ENCODE data around the gene DEDD.

DEDD gene

GRCh38 chr1:161158316-161159010 is 26.0 kb upstream of the DEDD start:
- H3K36me3 Mint-ChIP-seq (ENCODE audit: low read depth): peaks cover 78% of the 10 kb centered on the region
- no peak overlapping the region for H3K4me3 Mint-ChIP-seq
- peak overlapping the region; percentile 89 for H3K27ac Mint-ChIP-seq
- peaks cover 60% of the 10 kb centered on the region for H3K4me1 Mint-ChIP-seq (ENCODE audit: low read depth)
- no peaks in the 10 kb centered on the region for H3K9me3 Mint-ChIP-seq
- intact Hi-C loops (cut with micrococcal nuclease): no loop called here
- H3K27me3 Mint-ChIP-seq: no peaks in the 10 kb centered on the region

- Mint-ChIP-seq H3K9me3 (no peaks in the 10 kb centered on the region), H3K27ac (no peak overlapping the region), H3K27me3 (no peaks in the 10 kb centered on the region), H3K4me1 (ENCODE audit: low read depth) (peaks cover 54% of the 10 kb centered on the region), H3K4me3 (no peak overlapping the region), H3K36me3 (ENCODE audit: low read depth) (peaks cover 72% of the 10 kb centered on the region)
- intact Hi-C loops (cut with micrococcal nuclease): no loop called here
Measured at GRCh38 chr1:161157867-161158266, 25.4 kb upstream of the DEDD start.

- H3K27ac Mint-ChIP-seq: peak within 1 kb of the TSS; percentile 99
- intact Hi-C loops (cut with micrococcal nuclease): no loop called here
- no peaks in the 10 kb centered on the region for H3K9me3 Mint-ChIP-seq
- peaks cover 39% of the 10 kb centered on the region for H3K36me3 Mint-ChIP-seq (ENCODE audit: low read depth)
- H3K4me3 Mint-ChIP-seq: peak within 1 kb of the TSS; percentile 95
- H3K27me3 Mint-ChIP-seq: no peaks in the 10 kb centered on the region
- H3K4me1 Mint-ChIP-seq (ENCODE audit: low read depth): peaks cover 18% of the 10 kb centered on the region
Measured at GRCh38 chr1:161153682-161154337, 21.3 kb upstream of the DEDD start, which contains the start of gene UFC1. UFC1 (plus strand) TSS chr1:161153978; CDS start chr1:161153998, 20 bp downstream.

GRCh38 chr1:161153176-161153575 is 20.7 kb upstream of the DEDD start:
- Mint-ChIP-seq H3K4me3 (peak overlapping the region; percentile 95), H3K27me3 (no peaks in the 10 kb centered on the region), H3K9me3 (no peaks in the 10 kb centered on the region), H3K36me3 (ENCODE audit: low read depth) (peaks cover 34% of the 10 kb centered on the region), H3K4me1 (ENCODE audit: low read depth) (peaks cover 15% of the 10 kb centered on the region), H3K27ac (peak overlapping the region; percentile 99)
- intact Hi-C loops (cut with micrococcal nuclease): no loop called here

- no peaks in the 10 kb centered on the region for H3K27me3 Mint-ChIP-seq
- peaks cover 9% of the 10 kb centered on the region for H3K4me1 Mint-ChIP-seq (ENCODE audit: low read depth)
- no peak overlapping the region for H3K4me3 Mint-ChIP-seq
- no peaks in the 10 kb centered on the region for H3K9me3 Mint-ChIP-seq
- H3K27ac Mint-ChIP-seq: no peak overlapping the region
- no peaks in the 10 kb centered on the region for H3K36me3 Mint-ChIP-seq (ENCODE audit: low read depth)
- intact Hi-C loops (cut with micrococcal nuclease): no loop called here
Measured at GRCh38 chr1:161145832-161146231, 13.4 kb upstream of the DEDD start.

GRCh38 chr1:161140755-161141400 is 8.4 kb upstream of the DEDD start:
- Mint-ChIP-seq H3K9me3 (no peaks in the 10 kb centered on the region), H3K27ac (no peak overlapping the region), H3K36me3 (ENCODE audit: low read depth) (no peaks in the 10 kb centered on the region), H3K4me1 (ENCODE audit: low read depth) (peaks cover 36% of the 10 kb centered on the region), H3K4me3 (no peak overlapping the region), H3K27me3 (no peaks in the 10 kb centered on the region)
- intact Hi-C loops (cut with micrococcal nuclease): no loop called here

- no peaks in the 10 kb centered on the region for H3K9me3 Mint-ChIP-seq
- no peaks in the 10 kb centered on the region for H3K27me3 Mint-ChIP-seq
- peak overlapping the region; percentile 87 for H3K27ac Mint-ChIP-seq
- H3K4me3 Mint-ChIP-seq: no peak overlapping the region
- H3K36me3 Mint-ChIP-seq (ENCODE audit: low read depth): peaks cover 7% of the 10 kb centered on the region
- peaks cover 45% of the 10 kb centered on the region for H3K4me1 Mint-ChIP-seq (ENCODE audit: low read depth)
- intact Hi-C loops (cut with micrococcal nuclease): loop anchor here (1.0 to 10.0 kb wide), 3 partner anchors 68 to 142 kb away; partner anchors contain the start of gene USF1
Measured at GRCh38 chr1:161139766-161140165, 7.3 kb upstream of the DEDD start.

GRCh38 chr1:161138431-161138830 is 6.0 kb upstream of the DEDD start:
- peak overlapping the region; percentile 87 for H3K27ac Mint-ChIP-seq
- peaks cover 45% of the 10 kb centered on the region for H3K4me1 Mint-ChIP-seq (ENCODE audit: low read depth)
- peaks cover 8% of the 10 kb centered on the region for H3K36me3 Mint-ChIP-seq (ENCODE audit: low read depth)
- H3K4me3 Mint-ChIP-seq: no peak overlapping the region
- H3K9me3 Mint-ChIP-seq: no peaks in the 10 kb centered on the region
- no peaks in the 10 kb centered on the region for H3K27me3 Mint-ChIP-seq
- intact Hi-C loops (cut with micrococcal nuclease): loop anchor here (10.0 kb wide), 1 partner anchor 94 kb away; the partner anchor contains the start of gene USF1

- Mint-ChIP-seq H3K27ac (peak overlapping the region; percentile 87), H3K4me3 (no peak overlapping the region)
- intact Hi-C loops (cut with micrococcal nuclease): loop anchor here (10.0 kb wide), 1 partner anchor 93 kb away; the partner anchor contains the start of gene USF1
Measured at GRCh38 chr1:161137881-161138280, 5.4 kb upstream of the DEDD start.

GRCh38 chr1:161133220-161133740 is 813 bp upstream of the DEDD start:
- H3K4me1 Mint-ChIP-seq (ENCODE audit: low read depth): peaks cover 68% of the 10 kb centered on the region
- peaks cover 37% of the 10 kb centered on the region for H3K36me3 Mint-ChIP-seq (ENCODE audit: low read depth)
- no peak overlapping the region for H3K4me3 Mint-ChIP-seq
- H3K27me3 Mint-ChIP-seq: no peaks in the 10 kb centered on the region
- no peaks in the 10 kb centered on the region for H3K9me3 Mint-ChIP-seq
- no peak overlapping the region for H3K27ac Mint-ChIP-seq
- intact Hi-C loops (cut with micrococcal nuclease): loop anchor here (2.0 to 10.0 kb wide), 2 partner anchors 14 to 88 kb away; partner anchors contain the start of genes NIT1, PFDN2 and USF1

More at GRCh38 chr1:161137881-161138280, 5.4 kb upstream of the DEDD start:
- peaks cover 45% of the 10 kb centered on the region for H3K4me1 Mint-ChIP-seq (ENCODE audit: low read depth)
- H3K27me3 Mint-ChIP-seq: no peaks in the 10 kb centered on the region
- peaks cover 8% of the 10 kb centered on the region for H3K36me3 Mint-ChIP-seq (ENCODE audit: low read depth)
- no peaks in the 10 kb centered on the region for H3K9me3 Mint-ChIP-seq

GRCh38 chr1:161131523-161132409 is 701 bp downstream of the DEDD start:
- Mint-ChIP-seq H3K4me1 (ENCODE audit: low read depth) (peaks cover 68% of the 10 kb centered on the region), H3K9me3 (no peaks in the 10 kb centered on the region), H3K27ac (no peak overlapping the region), H3K4me3 (no peak overlapping the region), H3K27me3 (no peaks in the 10 kb centered on the region), H3K36me3 (ENCODE audit: low read depth) (peaks cover 52% of the 10 kb centered on the region)
- intact Hi-C loops (cut with micrococcal nuclease): loop anchor here (2.0 to 10.0 kb wide), 2 partner anchors 13 to 87 kb away; partner anchors contain the start of genes NIT1, PFDN2 and USF1

GRCh38 chr1:161130266-161130665 is 2.2 kb downstream of the DEDD start:
- H3K4me3 Mint-ChIP-seq: no peak overlapping the region

More at GRCh38 chr1:161130266-161130665, 2.2 kb downstream of the DEDD start:
- H3K9me3 Mint-ChIP-seq: no peaks in the 10 kb centered on the region
- H3K4me1 Mint-ChIP-seq (ENCODE audit: low read depth): peaks cover 69% of the 10 kb centered on the region
- H3K27ac Mint-ChIP-seq: no peak overlapping the region
- H3K36me3 Mint-ChIP-seq (ENCODE audit: low read depth): peaks cover 65% of the 10 kb centered on the region
- intact Hi-C loops (cut with micrococcal nuclease): loop anchor here (10.0 kb wide), 1 partner anchor 85 kb away; the partner anchor contains the start of gene USF1
- H3K27me3 Mint-ChIP-seq: no peaks in the 10 kb centered on the region

Measured in dendritic cell treated with granulocyte-macrophage colony-stimulating factor and Interleukin-4, amounts not matched to agents 40 ng/mL and 50 ng/mL, for 4 days (primary cell).